ENCODE results near the gene SFMBT1. TPM values are rescaled to one million over a fixed set of nuclear protein-coding genes. Genes with fewer than 3 reads are reported as not detected.

SFMBT1 gene
- total and polyA plus RNA-seq, 8 donors = 4.9 to 15.8 (median 12.8) TPM

- peak overlapping the region in 1 of 4 donors; percentile 90 for H3K4me3 ChIP-seq
- peaks cover 26 to 56% (median 38%) of the 10 kb centered on the region in 3 donors for H3K4me1 ChIP-seq
- intact Hi-C loops (cut with DNase I) = no loop called here
- H3K27me3 ChIP-seq = no peaks in the 10 kb centered on the region
- H3K36me3 ChIP-seq = no peaks in the 10 kb centered on the region
- TF ChIP-seq, protein P1, sequence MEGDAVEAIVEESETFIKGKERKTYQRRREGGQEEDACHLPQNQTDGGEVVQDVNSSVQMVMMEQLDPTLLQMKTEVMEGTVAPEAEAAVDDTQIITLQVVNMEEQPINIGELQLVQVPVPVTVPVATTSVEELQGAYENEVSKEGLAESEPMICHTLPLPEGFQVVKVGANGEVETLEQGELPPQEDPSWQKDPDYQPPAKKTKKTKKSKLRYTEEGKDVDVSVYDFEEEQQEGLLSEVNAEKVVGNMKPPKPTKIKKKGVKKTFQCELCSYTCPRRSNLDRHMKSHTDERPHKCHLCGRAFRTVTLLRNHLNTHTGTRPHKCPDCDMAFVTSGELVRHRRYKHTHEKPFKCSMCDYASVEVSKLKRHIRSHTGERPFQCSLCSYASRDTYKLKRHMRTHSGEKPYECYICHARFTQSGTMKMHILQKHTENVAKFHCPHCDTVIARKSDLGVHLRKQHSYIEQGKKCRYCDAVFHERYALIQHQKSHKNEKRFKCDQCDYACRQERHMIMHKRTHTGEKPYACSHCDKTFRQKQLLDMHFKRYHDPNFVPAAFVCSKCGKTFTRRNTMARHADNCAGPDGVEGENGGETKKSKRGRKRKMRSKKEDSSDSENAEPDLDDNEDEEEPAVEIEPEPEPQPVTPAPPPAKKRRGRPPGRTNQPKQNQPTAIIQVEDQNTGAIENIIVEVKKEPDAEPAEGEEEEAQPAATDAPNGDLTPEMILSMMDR (IDR thresholded peaks at IDR 0.05) = no peak
- H3K27ac ChIP-seq = peak overlapping the region in 1 of 4 donors; percentile 6
- FAIRE-seq (no peak), ATAC-seq (no peak), DNase-seq (no peak)
- H3K9me3 ChIP-seq = no peaks in the 10 kb centered on the region
- WGBS, 2 donors = 57 to 68% methylated on average over 5 of the region's 5 CpGs
These were observed 150.5 kb downstream of the SFMBT1 start for GRCh38 chr3:52895418-52895817.

- Histone ChIP-seq H3K27ac (peak overlapping the region in 2 of 4 donors; percentile 50 to 72), H3K36me3 (no peaks in the 10 kb centered on the region), H3K9me3 (no peaks in the 10 kb centered on the region), H3K27me3 (no peaks in the 10 kb centered on the region), H3K4me3 (no peak overlapping the region), H3K4me1 (peaks cover 30 to 57% (median 38%) of the 10 kb centered on the region in 3 donors)
- DNase-seq = no peak
- intact Hi-C loops (cut with DNase I) = no loop called here
- 69 to 75% methylated on average over 10 of the region's 10 CpGs for WGBS, 2 donors
- no peak for FAIRE-seq
- TF ChIP-seq, protein P1 (IDR thresholded peaks at IDR 0.05) = no peak
- ATAC-seq = no peak
These were observed 151.1 kb downstream of the SFMBT1 start for GRCh38 chr3:52894756-52895155.

DNA sequence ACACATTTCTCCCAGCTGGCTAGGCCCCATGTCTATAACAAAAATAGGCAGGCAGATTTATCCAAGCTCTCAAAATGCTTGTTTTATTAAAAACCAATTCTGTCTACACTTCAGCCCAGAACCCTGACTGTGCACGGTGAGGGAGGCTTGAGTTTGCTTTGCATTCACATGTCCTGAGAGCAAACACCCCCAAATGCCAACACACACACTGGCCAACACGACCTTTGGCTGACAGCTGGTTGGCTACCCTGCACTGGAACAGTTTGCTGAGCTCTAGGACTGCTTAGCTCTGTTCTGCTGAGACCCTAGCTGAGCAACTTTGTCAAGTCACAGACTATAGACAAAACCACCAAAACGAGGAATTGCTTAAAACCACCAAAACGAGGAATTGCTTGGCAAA is 152.2 kb downstream of the SFMBT1 start:
- Histone ChIP-seq H3K4me1 (peaks cover 30 to 57% (median 38%) of the 10 kb centered on the region in 3 donors), H3K27ac (peak overlapping the region in 2 of 4 donors; percentile 50 to 72), H3K9me3 (no peaks in the 10 kb centered on the region), H3K4me3 (no peak overlapping the region), H3K27me3 (no peaks in the 10 kb centered on the region), H3K36me3 (no peaks in the 10 kb centered on the region)
- intact Hi-C loops (cut with DNase I) = no loop called here
- TF ChIP-seq, protein P1 (IDR thresholded peaks at IDR 0.05) = no peak
- DNase-seq (peak in 5 of 6 donors; percentile 49 to 73 (median 70)), ATAC-seq (peak; percentile 48 to 69 (median 64)), FAIRE-seq (no peak)
- WGBS, 2 donors = 23 to 32% methylated on average over 4 of the region's 4 CpGs

GRCh38 chr3:52892625-52893311 is 153.1 kb downstream of the SFMBT1 start:
- TF ChIP-seq, protein P1 (IDR thresholded peaks at IDR 0.05) = no peak
- Histone ChIP-seq H3K9me3 (no peaks in the 10 kb centered on the region), H3K27ac (peak overlapping the region in 3 of 4 donors; percentile 22 to 72 (median 50)), H3K36me3 (no peaks in the 10 kb centered on the region), H3K4me3 (peak overlapping the region in 1 of 4 donors; percentile 1), H3K27me3 (no peaks in the 10 kb centered on the region), H3K4me1 (peaks cover 30 to 57% (median 34%) of the 10 kb centered on the region in 3 donors)
- FAIRE-seq = no peak
- no peak for DNase-seq
- intact Hi-C loops (cut with DNase I) = no loop called here
- ATAC-seq = peak in 1 of 4 donors; percentile 12
- WGBS, 2 donors = 57 to 61% methylated on average over 8 of the region's 8 CpGs

- Histone ChIP-seq H3K4me3 (peak overlapping the region in 1 of 4 donors; percentile 1), H3K36me3 (no peaks in the 10 kb centered on the region), H3K27ac (peak overlapping the region in 2 of 4 donors; percentile 50 to 72), H3K4me1 (peaks cover 30 to 57% (median 34%) of the 10 kb centered on the region in 3 donors), H3K9me3 (no peaks in the 10 kb centered on the region), H3K27me3 (no peaks in the 10 kb centered on the region)
- intact Hi-C loops (cut with DNase I) = no loop called here
- TF ChIP-seq, protein P1 (IDR thresholded peaks at IDR 0.05) = no peak
- no peak for DNase-seq
- no peak for FAIRE-seq
- ATAC-seq = peak; percentile 16 to 39 (median 32)
- 33 to 41% methylated on average over 5 of the region's 5 CpGs for WGBS, 2 donors
These were observed 153.6 kb downstream of the SFMBT1 start for GRCh38 chr3:52892290-52892624.
